Activated CD4-positive, alpha-beta T cell treated with anti-CD3 and anti-CD28 coated beads, Interleukin-2, amount 50 U/mL, for 16 hours (primary cell): ENCODE data around the gene CSNK1G2.

Source experiments
- DNase-seq: peaks from one replicate; pipeline ENCODE4 v3.0.0-alpha.2; 2020

The CSNK1G2 gene

DNA sequence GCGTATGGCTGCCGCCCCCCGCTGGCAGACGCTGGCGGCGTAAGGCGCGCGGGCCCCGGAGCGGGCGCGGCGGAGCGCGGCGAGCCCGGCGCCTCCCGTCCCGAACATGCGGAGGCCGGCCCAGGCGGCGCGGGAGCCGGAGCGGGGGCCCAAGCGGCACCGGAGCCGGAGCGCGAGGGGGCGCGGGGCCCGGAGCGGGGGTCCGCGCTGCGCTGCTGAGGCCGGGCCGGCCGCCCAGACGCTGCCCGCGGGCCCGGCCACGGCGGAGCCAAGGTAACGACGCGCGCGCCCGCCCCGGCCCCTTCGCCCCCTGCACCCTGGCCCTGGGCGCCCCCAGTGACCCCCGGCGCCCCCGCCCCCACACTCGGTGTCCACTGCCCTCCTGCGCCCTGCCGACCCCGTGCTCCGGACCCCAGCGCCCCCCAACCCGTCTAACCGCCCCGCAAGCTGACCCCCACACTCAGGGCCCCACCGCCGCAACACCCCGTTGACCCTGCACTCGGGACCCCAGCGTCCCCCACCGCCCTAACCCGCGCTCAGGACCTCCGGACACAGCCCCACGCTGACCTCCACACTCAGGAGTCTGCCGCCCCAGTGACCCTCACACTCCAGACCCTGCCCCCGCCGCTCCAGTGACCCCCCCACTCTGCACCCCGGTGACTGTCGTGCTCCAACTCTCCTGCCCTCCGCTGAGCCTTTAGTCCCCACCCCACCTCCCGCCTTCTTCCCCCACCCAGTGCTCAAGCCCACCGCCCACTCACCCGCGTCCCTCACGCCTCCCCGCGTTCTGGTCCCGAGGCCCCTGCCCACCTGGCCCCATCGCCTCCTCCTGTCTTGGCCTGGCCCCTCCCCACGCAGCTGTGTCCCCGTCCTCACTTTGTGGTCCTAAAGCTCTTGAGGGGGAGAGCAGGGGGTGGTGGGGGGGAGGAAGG is at the start of gene CSNK1G2:
Gene CSNK1G2, plus strand, starts transcription at position 27 of the 932 bp plus-strand sequence. CDS start 28,601 bp downstream, outside the sequence.
- DNase-seq: no peak

DNA sequence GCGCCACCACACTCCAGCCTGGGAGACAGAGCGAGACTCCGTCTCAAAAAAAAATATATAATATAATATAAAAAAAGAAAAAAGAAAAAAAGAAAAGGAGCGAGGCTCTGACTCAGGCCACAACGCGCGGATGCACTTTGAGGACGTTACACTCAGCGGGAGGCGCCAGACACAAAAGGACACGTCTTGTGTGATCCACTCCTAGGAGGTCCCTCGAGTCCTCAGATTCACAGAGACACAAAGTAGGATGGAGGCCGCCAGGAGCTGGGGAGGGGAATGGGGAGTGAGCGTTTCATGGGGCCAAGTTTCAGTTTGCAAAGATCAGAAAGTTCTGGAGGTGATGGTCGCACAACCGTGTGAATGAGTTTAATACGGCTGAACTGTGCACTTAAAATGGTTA is 47.2 kb upstream of the CSNK1G2 start:
- DNase-seq: no peak

DNA sequence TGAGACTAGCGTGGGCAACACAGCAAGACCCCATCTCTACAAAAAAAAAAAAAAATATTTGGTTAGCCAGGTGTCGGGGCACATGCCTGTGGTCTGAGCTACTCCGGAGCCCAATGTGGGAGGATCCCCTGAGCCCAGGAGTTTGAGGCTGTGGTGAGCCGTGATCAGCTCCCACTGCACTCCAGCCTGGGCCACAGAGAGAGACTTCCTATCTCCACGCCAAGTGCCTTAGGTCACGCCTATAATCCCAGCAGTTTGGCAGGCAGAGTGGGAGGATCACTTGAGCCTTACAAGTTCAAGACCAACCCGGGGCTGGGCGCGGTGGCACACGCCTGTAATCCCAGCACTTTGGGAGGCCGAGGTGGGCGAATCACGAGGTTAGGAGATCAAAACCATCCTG is 44.5 kb upstream of the CSNK1G2 start:
- no peak for DNase-seq

DNA sequence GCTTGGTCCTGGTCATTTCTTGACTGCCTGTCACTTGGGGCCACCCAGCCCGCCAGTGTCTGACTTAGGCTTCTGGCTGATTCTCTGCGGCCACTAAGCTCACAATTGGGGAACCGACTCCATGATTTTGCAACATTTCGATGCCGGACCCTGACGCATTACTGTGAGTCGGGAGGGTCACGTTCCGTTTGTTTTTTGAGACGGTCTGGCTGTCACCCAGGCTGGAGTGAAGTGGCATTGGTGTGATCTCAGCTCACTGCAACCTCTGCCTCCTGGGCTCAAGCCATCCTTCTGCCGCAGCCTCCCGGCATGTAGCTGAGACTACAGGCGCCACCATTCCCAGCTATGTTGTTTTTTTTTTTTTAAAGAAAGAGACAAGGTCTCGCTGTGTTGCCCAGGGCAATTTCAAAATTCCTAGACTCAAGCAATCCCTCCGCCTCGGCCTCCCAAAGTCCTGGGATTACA is 39.0 kb upstream of the CSNK1G2 start:
- DNase-seq: no peak

DNA sequence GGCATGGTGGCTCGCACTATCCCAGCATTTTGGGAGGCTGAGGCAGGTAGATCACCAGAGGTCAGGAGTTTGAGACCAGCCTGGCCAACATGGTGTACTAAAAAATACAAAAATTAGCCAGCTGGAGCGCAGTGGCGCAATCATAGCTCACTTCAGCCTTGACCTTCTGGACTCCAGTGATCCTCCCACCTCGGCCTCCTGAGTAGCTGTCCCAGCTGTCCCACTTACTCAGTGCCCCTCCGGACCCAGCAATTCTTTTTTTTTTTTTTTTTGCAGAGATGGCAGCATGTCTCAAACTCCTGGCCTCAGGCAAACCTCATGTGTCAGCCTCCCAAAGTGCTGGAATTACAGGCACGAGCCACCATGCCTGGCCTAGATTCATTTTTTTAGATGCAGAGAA is 38.0 kb upstream of the CSNK1G2 start:
- no peak for DNase-seq

DNA sequence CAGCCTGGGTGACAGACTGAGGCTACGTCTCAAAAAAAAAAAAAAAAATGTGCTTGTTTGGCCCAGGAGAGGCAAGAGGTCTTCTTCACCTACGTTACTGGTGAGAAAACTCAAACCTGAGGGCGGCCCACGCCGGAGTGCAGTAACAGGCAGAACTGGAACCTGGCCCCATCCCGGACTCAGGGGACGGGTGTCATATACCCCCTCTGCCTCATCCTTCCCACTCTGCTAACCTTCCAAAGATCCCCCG is 36.2 kb upstream of the CSNK1G2 start:
- DNase-seq: no peak

DNA sequence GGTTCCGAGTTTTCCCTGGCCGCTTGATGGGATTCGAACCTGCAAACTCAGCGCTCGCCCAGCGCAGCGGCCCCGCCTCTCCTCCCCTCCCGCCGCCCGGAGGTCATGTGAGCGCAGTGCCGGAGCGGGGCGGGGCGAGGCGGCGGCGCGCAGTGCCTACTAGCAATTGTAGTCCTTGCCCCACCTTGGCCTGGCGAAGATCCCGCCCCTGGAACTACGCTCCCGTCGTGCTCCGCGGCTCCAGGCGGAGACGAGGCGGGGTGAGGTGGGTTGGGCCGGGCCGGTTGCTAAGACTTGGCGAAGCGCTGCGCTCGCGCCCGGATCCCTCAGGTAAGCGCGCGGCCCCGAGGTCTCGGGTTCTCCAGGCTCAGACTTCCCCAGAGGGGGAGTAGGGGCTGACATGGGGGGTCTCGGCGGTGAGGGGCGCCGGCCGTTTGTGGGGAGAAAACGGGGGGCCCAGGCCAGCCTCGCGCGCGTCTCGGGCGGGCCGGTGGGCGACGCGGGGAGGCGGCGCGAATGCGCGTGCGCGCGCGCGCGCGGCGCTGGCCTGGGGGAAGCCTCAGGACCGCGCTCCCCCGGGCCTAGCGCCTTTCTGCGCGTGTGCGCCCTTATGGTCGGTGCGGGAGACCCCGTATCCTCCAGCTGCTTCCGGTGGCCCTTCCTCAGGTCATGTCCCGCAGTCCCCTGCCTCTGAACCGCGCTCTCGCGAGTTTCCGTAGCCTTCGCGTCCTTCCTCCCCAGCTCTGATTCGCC is 35.7 kb upstream of the CSNK1G2 start, which contains the start of the genes ADAT3 and SCAMP4:
Gene ADAT3, plus strand, starts transcription at position 290 of the 753 bp plus-strand sequence. CDS start 6,649 bp downstream, outside the sequence.
Gene SCAMP4, plus strand, starts transcription at position 290 of the 753 bp plus-strand sequence. CDS start 9,621 bp downstream, outside the sequence.
- DNase-seq: peak; percentile 100

DNA sequence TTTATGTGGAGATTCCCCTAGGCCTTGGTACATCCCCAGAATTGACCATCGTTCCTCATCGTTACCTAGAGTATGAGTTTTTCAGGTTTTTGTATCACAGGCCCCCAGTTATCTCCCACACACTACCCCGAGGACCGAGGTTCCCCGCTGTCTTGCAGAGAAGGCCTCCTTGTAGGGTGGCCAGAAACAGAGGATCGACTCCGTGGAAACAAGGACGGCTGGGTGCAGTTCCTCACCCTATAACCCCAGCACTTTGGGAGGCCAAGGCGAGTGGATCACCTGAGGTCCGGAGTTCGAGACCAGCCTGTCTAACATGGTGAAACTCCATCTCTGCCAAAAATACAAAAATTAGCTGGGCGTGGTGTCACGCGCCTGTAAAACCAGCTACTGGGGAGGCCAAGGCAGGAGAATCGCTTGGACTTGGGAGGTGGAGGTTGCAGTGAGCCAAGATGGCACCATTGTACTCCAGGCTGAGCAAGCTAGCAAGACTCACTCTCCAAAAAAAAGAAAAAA is 35.1 kb upstream of the CSNK1G2 start:
- DNase-seq: no peak

DNA sequence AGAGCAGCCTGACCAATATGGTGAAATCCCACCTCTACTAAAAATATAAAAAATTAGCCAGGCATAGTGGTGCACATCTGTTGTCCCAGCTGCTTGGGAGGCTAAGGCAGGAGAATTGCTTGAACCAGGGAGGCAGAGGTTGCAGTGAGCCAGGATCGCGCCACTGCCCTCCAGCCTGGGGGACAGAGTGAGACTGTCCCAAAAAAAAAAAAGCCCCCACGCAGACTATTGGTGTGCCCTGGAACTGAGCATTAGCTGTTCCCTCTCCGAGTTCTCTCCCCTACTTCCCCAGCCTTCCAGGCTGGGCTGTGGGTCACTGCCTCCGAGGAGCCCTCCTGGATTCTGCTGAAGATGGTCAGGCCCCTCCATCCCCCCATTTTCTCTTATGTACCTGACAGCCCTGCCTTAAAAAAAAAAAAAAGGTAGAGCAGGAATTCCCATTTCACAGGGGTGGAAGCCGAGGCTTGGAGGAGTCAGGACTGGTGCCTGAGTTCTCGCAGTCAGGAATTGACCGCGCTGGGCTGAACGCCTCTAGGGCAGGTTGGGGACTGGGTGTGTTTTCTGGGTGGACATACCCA is 33.9 kb upstream of the CSNK1G2 start:
- DNase-seq: no peak

DNA sequence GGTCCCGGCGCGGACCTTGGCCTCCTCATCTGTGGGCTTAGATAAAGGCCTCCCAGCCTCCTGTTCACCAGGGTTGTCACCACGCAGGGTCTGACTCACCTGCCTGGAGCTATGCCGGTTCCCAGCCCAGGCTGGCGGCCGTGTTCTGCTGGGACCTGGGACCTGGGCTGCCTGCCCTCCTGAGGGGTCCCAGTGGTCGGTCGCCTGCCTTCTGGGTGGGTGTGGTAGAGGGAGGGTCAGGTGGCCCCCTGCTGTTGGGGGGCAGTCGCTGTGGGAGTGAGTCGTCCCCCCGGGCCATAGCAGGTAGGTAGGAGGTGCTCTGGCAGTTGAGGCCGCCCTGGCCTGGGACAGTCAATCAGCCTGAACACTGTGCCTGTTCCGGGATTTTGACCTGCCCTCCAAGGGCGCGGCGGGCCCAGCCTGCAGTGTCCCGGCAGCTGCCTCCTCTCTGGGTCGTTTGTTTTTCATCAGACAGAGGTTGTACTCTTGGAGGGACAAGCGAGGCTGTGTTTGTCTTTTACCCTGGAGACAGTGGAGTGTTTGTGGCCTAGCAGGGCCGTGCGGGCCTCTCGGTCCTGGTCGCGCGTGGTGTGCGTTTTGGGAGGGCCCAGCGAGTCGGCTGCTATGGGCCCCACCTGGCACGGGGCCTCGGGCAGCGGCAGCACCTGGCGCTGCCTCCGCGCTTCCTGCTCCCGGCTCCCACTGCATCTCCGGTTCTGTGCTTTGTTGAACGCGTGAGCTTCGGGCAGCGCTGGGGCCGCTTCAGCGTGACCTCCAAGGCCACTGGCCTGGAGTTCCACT is 33.2 kb upstream of the CSNK1G2 start:
- DNase-seq: no peak

DNA sequence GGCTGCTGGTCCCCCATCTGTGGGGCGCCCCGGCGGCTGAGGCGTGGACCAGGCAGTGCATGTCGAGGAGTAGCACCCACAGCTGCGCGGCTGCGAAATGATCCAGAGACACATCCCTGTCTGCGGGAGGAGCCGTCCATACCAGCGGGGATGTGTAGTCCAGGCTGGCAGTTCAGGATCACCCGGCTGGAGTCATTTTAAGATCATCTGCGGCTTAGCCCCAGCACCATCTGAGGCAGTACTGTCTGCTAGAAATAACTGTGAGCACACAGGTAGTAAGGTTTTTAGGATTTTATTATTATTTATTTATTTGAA is 32.7 kb upstream of the CSNK1G2 start:
- DNase-seq: no peak

DNA sequence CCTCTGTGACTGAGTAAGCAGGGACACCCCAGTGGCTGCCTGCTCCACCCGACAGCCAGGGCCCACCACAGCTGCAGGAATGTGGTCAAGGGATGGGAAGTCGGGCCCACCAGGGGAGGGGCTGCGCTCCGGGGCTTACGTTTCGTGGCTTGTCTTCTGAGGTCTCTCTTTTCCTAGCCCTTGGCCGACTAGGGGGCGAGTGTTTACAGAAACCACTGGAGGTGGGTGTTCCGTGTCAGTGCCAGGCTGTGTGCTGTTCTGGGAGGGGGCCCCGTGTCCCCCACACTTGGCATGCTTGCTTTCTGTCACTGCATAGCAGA is 31.3 kb upstream of the CSNK1G2 start:
- DNase-seq: no peak

DNA sequence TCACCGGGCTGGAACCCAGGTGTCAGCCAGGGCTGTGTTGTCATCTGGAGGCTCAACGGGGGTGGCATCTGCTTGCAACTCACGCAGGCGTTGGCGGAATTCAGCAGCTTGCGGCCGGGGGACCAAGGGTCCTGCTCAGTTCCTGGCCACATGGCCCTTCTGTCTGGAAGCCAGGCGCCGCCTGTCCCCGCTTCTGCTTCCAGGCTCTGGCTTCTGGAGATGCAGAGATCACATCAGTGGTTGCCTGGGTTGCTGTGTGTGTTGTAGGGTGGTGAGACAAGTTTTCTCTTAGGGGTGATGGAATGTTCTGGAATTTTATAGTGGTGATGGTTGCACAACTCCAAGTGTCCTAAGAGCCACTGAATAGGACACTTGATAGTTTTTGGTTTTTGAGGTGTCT is 30.8 kb upstream of the CSNK1G2 start:
- DNase-seq: no peak

DNA sequence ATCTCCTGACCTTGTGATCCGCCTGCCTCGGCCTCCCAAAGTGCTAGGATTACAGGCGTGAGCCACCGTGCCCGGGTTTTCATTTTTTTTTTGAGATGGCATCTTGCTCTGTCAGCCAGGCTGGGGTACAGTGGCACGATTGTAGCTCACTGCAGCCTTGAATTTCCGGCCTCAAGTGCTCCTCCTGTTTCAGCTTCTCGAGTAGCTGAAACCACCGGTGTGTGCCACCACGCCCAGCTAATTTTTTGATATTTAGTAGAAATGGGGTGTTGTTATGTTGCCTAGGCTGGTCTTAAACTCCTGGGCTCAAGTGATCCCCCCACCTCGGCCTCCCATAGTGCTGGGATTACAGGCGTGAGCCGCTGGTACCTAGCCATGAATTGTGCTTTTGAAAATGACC is 29.9 kb upstream of the CSNK1G2 start:
- no peak for DNase-seq

DNA sequence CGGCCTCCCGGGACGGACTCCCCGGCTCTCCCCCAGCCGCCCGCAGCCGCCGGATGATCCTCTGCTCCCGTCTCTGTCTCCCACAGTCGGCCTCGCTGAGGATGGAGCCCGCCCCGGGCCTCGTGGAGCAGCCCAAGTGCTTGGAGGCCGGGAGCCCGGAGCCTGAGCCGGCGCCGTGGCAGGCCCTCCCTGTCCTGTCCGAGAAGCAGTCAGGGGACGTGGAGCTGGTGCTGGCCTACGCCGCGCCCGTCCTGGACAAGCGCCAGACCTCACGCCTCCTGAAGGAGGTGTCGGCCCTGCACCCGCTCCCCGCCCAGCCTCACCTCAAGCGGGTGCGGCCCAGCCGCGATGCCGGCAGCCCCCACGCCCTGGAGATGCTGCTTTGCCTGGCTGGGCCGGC is 29.0 kb upstream of the CSNK1G2 start:
- no peak for DNase-seq

DNA sequence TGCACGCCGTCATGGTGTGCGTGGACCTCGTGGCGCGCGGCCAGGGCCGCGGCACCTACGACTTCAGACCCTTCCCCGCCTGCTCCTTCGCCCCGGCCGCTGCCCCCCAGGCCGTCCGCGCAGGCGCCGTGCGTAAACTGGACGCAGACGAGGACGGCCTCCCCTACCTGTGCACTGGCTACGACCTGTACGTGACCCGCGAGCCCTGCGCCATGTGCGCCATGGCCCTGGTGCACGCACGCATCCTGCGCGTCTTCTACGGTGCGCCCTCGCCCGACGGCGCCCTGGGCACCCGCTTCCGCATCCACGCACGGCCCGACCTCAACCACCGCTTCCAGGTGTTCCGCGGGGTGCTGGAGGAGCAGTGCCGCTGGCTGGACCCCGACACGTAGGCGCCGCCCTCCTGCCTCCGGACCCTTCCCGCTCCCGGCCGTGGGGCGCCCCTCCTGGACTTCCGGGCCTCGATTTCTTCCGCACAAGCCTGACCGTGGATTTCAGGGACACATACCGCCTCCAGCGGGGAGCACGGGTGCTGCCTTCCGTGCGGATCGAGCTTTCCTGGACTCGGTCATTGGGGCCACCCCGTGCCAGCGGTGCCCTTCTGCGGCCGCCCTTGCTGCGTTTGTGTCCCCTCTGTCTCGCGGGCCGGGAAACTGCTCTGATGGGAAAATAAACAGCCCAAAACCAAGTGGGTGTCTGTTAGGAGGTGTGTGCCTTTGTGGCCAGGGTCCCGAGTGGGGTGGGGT is 28.0 kb upstream of the CSNK1G2 start:
- DNase-seq: no peak

DNA sequence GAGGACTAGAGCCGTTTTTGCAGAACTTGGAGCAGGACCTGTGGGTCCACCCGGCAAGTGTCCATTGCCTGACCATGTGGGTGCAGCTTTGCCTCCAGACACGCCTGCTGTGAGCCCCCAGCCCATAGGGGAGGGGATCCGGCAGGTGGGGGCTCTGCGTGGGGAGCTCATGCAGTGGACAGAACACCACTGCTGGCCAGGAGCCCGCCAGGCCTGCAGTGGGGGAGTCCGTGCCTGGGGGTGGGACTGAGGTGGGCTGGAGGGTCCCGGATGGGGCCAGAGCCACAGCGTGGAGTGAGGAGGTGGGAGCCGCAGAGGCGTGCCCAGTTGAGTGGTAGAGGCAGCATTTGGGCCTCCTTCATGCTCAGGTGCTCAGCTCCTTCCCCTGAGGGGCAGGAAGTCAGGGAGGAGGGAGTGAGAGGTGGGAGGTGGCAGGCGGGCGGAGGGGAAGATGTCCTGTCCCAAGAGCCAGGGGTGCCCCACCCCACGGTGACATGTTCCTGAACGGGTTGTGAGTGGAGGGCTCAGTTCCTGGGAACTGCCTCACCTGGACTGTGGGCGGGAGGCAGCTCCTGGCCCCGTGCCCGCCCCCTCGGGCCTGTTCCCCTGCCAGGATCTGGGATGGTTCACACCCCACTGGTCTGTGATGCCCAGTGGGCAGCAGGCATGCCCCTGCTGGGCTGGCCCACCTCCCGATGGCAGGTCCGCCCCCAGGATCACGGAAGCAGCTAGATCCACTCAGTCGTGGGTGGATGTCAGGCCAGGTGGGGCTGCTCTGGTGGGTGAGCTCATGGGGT is 27.0 kb upstream of the CSNK1G2 start:
- DNase-seq: no peak

DNA sequence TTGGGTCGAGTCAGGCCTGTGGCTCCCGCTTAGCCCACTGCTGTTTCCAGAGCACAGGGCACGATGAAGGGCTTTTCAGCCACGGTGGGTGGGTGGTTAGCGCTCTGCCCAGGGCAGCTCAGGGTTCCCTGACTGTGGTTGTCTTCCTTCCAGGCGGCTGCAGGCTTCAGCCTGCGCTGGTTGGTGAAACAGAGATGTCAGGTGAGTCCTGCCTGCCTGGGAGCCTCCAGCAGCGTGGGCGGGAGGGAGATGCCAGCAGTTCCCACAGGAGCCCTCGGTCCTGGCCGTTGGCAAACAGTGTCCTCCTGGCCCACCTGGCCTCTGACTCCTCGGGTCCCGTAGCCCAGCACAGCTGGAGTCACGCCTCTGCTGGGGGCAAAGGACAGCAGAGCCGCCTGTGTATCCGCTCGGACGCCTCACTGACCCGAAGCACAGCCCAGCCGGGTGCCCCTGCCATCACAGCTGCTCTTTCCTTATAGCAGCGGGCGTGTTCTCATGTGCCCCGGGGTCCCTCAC is 26.1 kb upstream of the CSNK1G2 start:
- DNase-seq: no peak

DNA sequence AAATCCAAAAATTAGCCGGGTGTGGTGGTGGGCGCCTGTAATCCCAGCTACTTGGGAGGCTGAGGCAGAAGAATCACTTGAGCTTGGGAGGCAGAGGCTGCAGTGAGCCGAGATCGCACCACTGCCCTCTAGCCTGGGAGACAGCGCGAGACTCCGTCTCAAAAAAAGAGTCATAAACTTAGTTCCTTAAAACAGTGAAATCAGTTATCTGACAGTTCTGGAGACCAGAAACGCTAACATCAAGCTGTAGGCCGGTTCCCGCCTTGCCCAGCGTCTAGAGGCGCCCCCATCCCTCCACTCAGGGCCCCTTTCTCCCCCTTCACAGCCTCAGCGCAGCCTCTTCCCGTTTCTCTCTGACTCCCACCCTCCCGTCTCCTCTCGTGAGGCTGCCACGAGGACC is 23.8 kb upstream of the CSNK1G2 start:
- no peak for DNase-seq

DNA sequence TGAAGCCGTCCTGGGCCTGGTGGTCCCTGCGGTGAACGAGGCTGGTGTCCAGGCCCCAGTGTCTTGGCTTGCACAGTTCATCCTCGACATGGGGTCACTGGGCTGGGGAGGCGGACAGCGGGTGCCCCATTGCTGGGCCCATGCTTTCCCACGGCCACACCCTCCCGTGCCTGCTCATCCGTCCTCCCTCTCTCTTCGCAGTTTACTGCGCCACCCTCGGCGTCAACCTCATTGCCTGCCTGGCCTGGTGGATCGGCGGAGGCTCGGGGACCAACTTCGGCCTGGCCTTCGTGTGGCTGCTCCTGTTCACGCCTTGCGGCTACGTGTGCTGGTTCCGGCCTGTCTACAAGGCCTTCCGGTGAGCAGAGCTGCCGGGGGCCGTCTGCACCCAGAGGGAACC is 23.0 kb upstream of the CSNK1G2 start:
- DNase-seq: no peak

DNA sequence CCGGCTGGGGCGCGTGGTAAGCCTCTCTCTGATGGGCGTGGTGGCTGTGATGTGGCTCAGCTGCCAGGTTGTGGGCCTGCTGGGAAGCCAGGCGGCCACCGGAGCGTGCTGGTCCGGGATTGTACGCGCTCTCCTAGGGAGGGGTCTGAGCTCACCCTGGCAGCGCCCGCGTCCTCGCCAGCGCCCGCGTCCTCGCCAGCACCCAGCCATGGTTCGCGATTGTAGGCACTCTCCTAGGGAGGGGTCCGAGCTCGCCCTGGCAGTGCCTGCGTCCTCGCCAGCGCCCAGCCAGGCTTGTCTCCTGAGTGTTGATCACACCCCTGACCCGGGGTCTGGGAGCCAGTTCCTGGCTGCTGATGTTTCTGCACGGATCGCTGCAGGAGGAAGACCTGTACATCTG is 22.0 kb upstream of the CSNK1G2 start:
- DNase-seq: no peak
